Measurements from ENCODE around the gene SLC31A2. TPM values are rescaled to one million over a fixed set of nuclear protein-coding genes. Genes with fewer than 3 reads are reported as not detected.
A peak's percentile ranks its signal among the peaks of the same experiment; 100 is the strongest.

SLC31A2 gene
- polyA plus RNA-seq, 3 donors: 82.9 to 247 (median 188) TPM

- no peak for TF ChIP-seq CTCF (IDR thresholded peaks at IDR 0.05)
- H3K27me3 Mint-ChIP-seq (ENCODE audit: low read depth in 3 of 3): peaks cover 0 to 2% (median 0%) of the 10 kb centered on the region in 3 donors
- Histone ChIP-seq H3K9me3 (replicated peaks in 1 of 2; ENCODE audit: control insufficient read depth in 1 of 2, insufficient read depth in 1 of 2, low read length in 2 of 2) (no peaks in the 10 kb centered on the region), H2AFZ (ENCODE audit: insufficient read depth, low read depth, low read length, poor library complexity, severe bottlenecking) (no peak overlapping the region), H3K9ac (ENCODE audit: insufficient read depth, low read length, poor library complexity, severe bottlenecking) (peak overlapping the region; percentile 100), H3K79me2 (ENCODE audit: insufficient read depth, low read length) (peaks cover 88% of the 10 kb centered on the region), H3K4me1 (ENCODE audit: control insufficient read depth in 1 of 2, insufficient read depth in 2 of 2, low read length in 2 of 2) (peaks cover 61 to 67% of the 10 kb centered on the region in 2 donors), H4K20me1 (ENCODE audit: insufficient read depth, low read length) (peaks cover 76% of the 10 kb centered on the region), H3K27me3 (ENCODE audit: control insufficient read depth in 2 of 2, insufficient read depth in 2 of 2, low read length in 2 of 2) (no peaks in the 10 kb centered on the region), H3K4me2 (replicated peaks; ENCODE audit: extremely low read depth, low read length, poor library complexity, severe bottlenecking) (peak overlapping the region; percentile 83), H3K4me3 (replicated peaks in 1 of 3; ENCODE audit: low read depth in 2 of 3, low read length in 3 of 3) (peak overlapping the region; percentile 28 to 93 (median 33)), H3K27ac (ENCODE audit: low read depth in 1 of 2, low read length in 2 of 2) (peak overlapping the region; percentile 92 to 98), H3K36me3 (replicated peaks in 1 of 2; ENCODE audit: control insufficient read depth in 1 of 2, insufficient read depth in 2 of 2, low read length in 2 of 2) (peaks cover 35 to 54% of the 10 kb centered on the region in 2 donors)
- H3K4me3 Mint-ChIP-seq: peak overlapping the region; percentile 94 to 96
- H3K36me3 Mint-ChIP-seq: peaks cover 53 to 81% of the 10 kb centered on the region in 2 donors
- H3K27ac Mint-ChIP-seq: peak overlapping the region; percentile 96 to 100 (median 99)
- DNase-seq: peak; percentile 48 to 71 (median 66)
- no CpG with 5 or more reads among the region's 2 CpGs for WGBS (ENCODE audit: insufficient coverage)
- intact Hi-C loops (cut with micrococcal nuclease): loop anchor here (5.0 kb wide), 1 partner anchor 32 kb away; no protein-coding TSS in a partner anchor
- H3K9me3 Mint-ChIP-seq: no peaks in the 10 kb centered on the region
- H3K4me1 Mint-ChIP-seq: peaks cover 62% of the 10 kb centered on the region
These were observed 4.1 kb downstream of the SLC31A2 start for GRCh38 chr9:113154946-113155345.

GRCh38 chr9:113155911-113156588 lies 5.2 kb downstream of the SLC31A2 start:
- no peak for TF ChIP-seq CTCF (IDR thresholded peaks at IDR 0.05)
- no peak overlapping the region for H3K9ac ChIP-seq (ENCODE audit: insufficient read depth, low read length, poor library complexity, severe bottlenecking)
- H4K20me1 ChIP-seq (ENCODE audit: insufficient read depth, low read length): peaks cover 87% of the 10 kb centered on the region
- Mint-ChIP-seq H3K4me1 (peaks cover 59% of the 10 kb centered on the region), H3K4me3 (peak overlapping the region; percentile 70 to 96), H3K9me3 (no peaks in the 10 kb centered on the region), H3K27me3 (ENCODE audit: low read depth in 3 of 3) (no peaks in the 10 kb centered on the region), H3K36me3 (peaks cover 59 to 88% of the 10 kb centered on the region in 2 donors), H3K27ac (peak overlapping the region; percentile 96 to 100 (median 99))
- no peaks in the 10 kb centered on the region for H3K27me3 ChIP-seq (ENCODE audit: control insufficient read depth in 2 of 2, insufficient read depth in 2 of 2, low read length in 2 of 2)
- H3K9me3 ChIP-seq (replicated peaks in 1 of 2; ENCODE audit: control insufficient read depth in 1 of 2, insufficient read depth in 1 of 2, low read length in 2 of 2): no peaks in the 10 kb centered on the region
- 0% methylated on average over 1 of the region's 7 CpGs for WGBS (ENCODE audit: insufficient coverage)
- peaks cover 96% of the 10 kb centered on the region for H3K79me2 ChIP-seq (ENCODE audit: insufficient read depth, low read length)
- peak overlapping the region; percentile 92 to 98 for H3K27ac ChIP-seq (ENCODE audit: low read depth in 1 of 2, low read length in 2 of 2)
- H3K36me3 ChIP-seq (replicated peaks in 1 of 2; ENCODE audit: control insufficient read depth in 1 of 2, insufficient read depth in 2 of 2, low read length in 2 of 2): peaks cover 46 to 65% of the 10 kb centered on the region in 2 donors
- peaks cover 53 to 60% of the 10 kb centered on the region in 2 donors for H3K4me1 ChIP-seq (ENCODE audit: control insufficient read depth in 1 of 2, insufficient read depth in 2 of 2, low read length in 2 of 2)
- peak in 2 of 3 donors; percentile 36 to 46 for DNase-seq
- no peak overlapping the region for H2AFZ ChIP-seq (ENCODE audit: insufficient read depth, low read depth, low read length, poor library complexity, severe bottlenecking)
- intact Hi-C loops (cut with micrococcal nuclease): no loop called here
- H3K4me3 ChIP-seq (replicated peaks in 1 of 3; ENCODE audit: low read depth in 2 of 3, low read length in 3 of 3): peak overlapping the region in 1 of 3 experiments; percentile 93
- peak overlapping the region; percentile 83 for H3K4me2 ChIP-seq (replicated peaks; ENCODE audit: extremely low read depth, low read length, poor library complexity, severe bottlenecking)

Measured in CD14-positive monocyte (primary cell).